K562 (cell line): Measurements from ENCODE around the gene CKAP5. TPM values are rescaled to one million over a fixed set of nuclear protein-coding genes. Genes with fewer than 3 reads are reported as not detected.

Experiments used
- CBX3 ChIP-seq, 2 experiments: IDR thresholded peaks; 1 replicate in 1 of 2; 2 replicates in 1 of 2; pipeline ENCODE4 v1.6.1; 2012; ENCODE audit warnings: inconsistent platforms in 2 of 2, low read length in 2 of 2, borderline replicate concordance in 1 of 2, control low read depth in 1 of 2
- FOXA3 ChIP-seq, 2 experiments: fragments of 450-650 bp in 1 of 2; sonication (generic) in 1 of 2; formaldehyde crosslinking; IDR thresholded peaks in 1 of 2; conservative IDR thresholded peaks in 1 of 2; 2 replicates each; pipeline versions ENCODE4 v1.4.0 to v1.8.0; 2020 to 2022; ENCODE audit warnings: mild to moderate bottlenecking in 2 of 2, missing genetic modification reagents in 1 of 2
- GTF2F1 ChIP-seq: IDR thresholded peaks from 2 replicates; pipeline ENCODE4 v1.6.1; 2011; ENCODE audit warnings: low read depth, low read length, improper control_type of control experiment
- HDAC1 ChIP-seq, 2 experiments: fragments of 450-650 bp; IDR thresholded peaks; 2 replicates each; pipeline ENCODE4 v1.6.1; 2016 to 2017; ENCODE audit warnings: inconsistent platforms in 1 of 2, mild to moderate bottlenecking in 1 of 2, moderate library complexity in 1 of 2
- HMG20A ChIP-seq: fragments of 450-650 bp; formaldehyde crosslinking; conservative IDR thresholded peaks from 2 replicates; pipeline ENCODE4 v1.4.0; 2020; ENCODE audit warnings: mild to moderate bottlenecking, mixed read lengths
- JUNB ChIP-seq: fragments of 450-650 bp; formaldehyde crosslinking; conservative IDR thresholded peaks from 2 replicates; pipeline ENCODE4 v1.4.0; 2020; ENCODE audit warnings: mild to moderate bottlenecking
- RB1 ChIP-seq: fragments of 450-650 bp; IDR thresholded peaks from 2 replicates; pipeline ENCODE4 v1.6.1; 2017; ENCODE audit warnings: low read depth, mild to moderate bottlenecking
- SETDB1 ChIP-seq: IDR thresholded peaks from one replicate; pipeline ENCODE4 v1.6.1; 2012; ENCODE audit warnings: low read length, control low read depth, inconsistent platforms
- ZNF134 ChIP-seq: fragments of 250-450 bp; sonication (Bioruptor Pico); conservative IDR thresholded peaks from 2 replicates; pipeline ENCODE4 v1.4.0; 2020
- polyA plus RNA-seq, 8 experiments: library from polyadenylated mRNA; depleted of rRNA in 4 of 8; stranded (reverse) in 5 of 8; unstranded in 3 of 8; fragments of >200 nt; fragmentation: Nextera tagmentation in 2 of 8; fragmentation: Illumina TruSeq in 1 of 8; extraction: Ambion mirVana in 2 of 8; extraction: Trizol in 1 of 8; gene quantifications; 2 replicates each; pipeline versions ENCODE4 v1.2.1 to v1.2.3, GENCODE V29; 2011 to 2014; ENCODE audit warnings: inconsistent platforms in 1 of 8, missing spikeins in 1 of 8
- total RNA-seq, 7 experiments: library from RNA; depleted of rRNA in 6 of 7; stranded (reverse); fragments of >200 nt in 6 of 7; fragmentation: Illumina TruSeq in 2 of 7; extraction: Trizol in 2 of 7; gene quantifications; 2 replicates each; pipeline versions ENCODE4 v1.2.1 to v1.2.3, GENCODE V29; 2011 to 2021; ENCODE audit warnings: low replicate concordance in 1 of 7
- TF ChIP-seq, protein P1 (sequence below): sonication (generic); formaldehyde crosslinking; IDR thresholded peaks from 2 replicates; pipeline ENCODE4 v1.8.0; 2023; ENCODE audit warnings: mild to moderate bottlenecking, missing genetic modification reagents
- TF ChIP-seq, protein P2 (sequence below): sonication (generic); formaldehyde crosslinking; IDR thresholded peaks from 2 replicates; pipeline ENCODE4 v1.8.0; 2022; ENCODE audit warnings: missing genetic modification reagents, mild to moderate bottlenecking, moderate library complexity, borderline replicate concordance
- TF ChIP-seq, protein P3 (sequence below): fragments of 450-650 bp; IDR thresholded peaks from 2 replicates; pipeline ENCODE4 v1.7.0; 2016; ENCODE audit warnings: borderline replicate concordance
- TF ChIP-seq, protein P4 (sequence below): fragments of 250-450 bp; sonication (Bioruptor Pico); IDR thresholded peaks from 2 replicates; pipeline ENCODE4 v1.5.0; 2021; ENCODE audit warnings: mild to moderate bottlenecking, moderate library complexity
- TF ChIP-seq, protein P5 (sequence below): sonication (generic); formaldehyde crosslinking; IDR thresholded peaks from 2 replicates; pipeline ENCODE4 v1.8.0; 2022; ENCODE audit warnings: mild to moderate bottlenecking, missing genetic modification reagents, borderline replicate concordance

The CKAP5 gene
- total and polyA plus RNA-seq, 9 of the 15 experiments (the other 6 are each of a cell fraction or from before 2014, with no cell fraction given): 60.1 to 239 (median 139) TPM

DNA sequence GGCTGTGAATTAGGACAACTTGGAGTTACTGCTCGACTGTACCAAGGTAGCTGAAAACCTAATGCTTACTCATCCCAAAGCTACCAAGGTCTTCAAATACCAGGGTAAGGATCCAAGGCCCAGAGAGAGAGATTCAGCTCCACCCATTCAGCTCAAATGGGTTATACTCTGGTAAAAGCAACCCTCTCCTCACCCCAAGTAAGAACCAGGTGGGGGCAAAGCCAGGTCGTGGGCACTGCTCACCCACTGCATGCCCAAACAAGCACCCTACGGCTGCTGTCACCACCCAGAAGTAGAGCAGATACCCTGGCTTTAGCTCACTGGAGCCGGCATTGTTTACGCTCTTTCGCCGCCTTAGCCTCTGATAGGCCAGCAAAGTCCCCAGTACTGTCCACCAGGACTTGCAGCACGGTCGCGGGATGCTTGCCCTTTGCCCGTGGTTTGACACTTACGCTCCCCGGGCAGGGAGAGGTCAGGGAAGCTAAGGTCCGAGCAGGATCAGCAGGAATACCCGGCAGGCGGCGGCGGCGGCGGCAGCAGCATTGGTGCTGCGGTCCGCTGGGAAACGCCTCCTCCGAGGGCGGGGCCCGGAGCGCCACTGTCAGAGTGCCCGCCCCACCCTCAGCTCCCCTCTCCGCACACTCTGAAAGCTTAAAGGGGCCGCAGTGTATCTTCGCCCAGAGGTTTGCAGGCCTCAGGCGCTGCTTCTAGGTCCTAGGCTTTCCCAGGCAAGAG is 19.6 kb downstream of the CKAP5 start (continued):
- TF ChIP-seq HDAC1 (IDR thresholded peaks at IDR 0.05) (peak in 1 of 2 experiments; percentile 61; a peak in 2 of 4 replicates), CBX3 (IDR thresholded peaks at IDR 0.05; ENCODE audit: borderline replicate concordance in 1 of 2, low read length in 2 of 2) (no peak), ZNF134 (CRISPR knock-in tag) (no peak), GTF2F1 (no peak), RB1 (peak; percentile 50; the same call in 1 of the 2 replicates), JUNB (CRISPR knock-in tag) (no peak), FOXA3 (CRISPR knock-in tag; conservative IDR thresholded peaks at IDR 0.05 in 1 of 2, IDR thresholded peaks at IDR 0.05 in 1 of 2) (no peak), HMG20A (CRISPR knock-in tag) (no peak), SETDB1 (no peak)
- TF ChIP-seq, protein P1, sequence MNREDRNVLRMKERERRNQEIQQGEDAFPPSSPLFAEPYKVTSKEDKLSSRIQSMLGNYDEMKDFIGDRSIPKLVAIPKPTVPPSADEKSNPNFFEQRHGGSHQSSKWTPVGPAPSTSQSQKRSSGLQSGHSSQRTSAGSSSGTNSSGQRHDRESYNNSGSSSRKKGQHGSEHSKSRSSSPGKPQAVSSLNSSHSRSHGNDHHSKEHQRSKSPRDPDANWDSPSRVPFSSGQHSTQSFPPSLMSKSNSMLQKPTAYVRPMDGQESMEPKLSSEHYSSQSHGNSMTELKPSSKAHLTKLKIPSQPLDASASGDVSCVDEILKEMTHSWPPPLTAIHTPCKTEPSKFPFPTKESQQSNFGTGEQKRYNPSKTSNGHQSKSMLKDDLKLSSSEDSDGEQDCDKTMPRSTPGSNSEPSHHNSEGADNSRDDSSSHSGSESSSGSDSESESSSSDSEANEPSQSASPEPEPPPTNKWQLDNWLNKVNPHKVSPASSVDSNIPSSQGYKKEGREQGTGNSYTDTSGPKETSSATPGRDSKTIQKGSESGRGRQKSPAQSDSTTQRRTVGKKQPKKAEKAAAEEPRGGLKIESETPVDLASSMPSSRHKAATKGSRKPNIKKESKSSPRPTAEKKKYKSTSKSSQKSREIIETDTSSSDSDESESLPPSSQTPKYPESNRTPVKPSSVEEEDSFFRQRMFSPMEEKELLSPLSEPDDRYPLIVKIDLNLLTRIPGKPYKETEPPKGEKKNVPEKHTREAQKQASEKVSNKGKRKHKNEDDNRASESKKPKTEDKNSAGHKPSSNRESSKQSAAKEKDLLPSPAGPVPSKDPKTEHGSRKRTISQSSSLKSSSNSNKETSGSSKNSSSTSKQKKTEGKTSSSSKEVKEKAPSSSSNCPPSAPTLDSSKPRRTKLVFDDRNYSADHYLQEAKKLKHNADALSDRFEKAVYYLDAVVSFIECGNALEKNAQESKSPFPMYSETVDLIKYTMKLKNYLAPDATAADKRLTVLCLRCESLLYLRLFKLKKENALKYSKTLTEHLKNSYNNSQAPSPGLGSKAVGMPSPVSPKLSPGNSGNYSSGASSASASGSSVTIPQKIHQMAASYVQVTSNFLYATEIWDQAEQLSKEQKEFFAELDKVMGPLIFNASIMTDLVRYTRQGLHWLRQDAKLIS (CRISPR knock-in tag): no peak
- TF ChIP-seq, protein P2, sequence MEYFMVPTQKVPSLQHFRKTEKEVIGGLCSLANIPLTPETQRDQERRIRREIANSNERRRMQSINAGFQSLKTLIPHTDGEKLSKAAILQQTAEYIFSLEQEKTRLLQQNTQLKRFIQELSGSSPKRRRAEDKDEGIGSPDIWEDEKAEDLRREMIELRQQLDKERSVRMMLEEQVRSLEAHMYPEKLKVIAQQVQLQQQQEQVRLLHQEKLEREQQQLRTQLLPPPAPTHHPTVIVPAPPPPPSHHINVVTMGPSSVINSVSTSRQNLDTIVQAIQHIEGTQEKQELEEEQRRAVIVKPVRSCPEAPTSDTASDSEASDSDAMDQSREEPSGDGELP (CRISPR knock-in tag): peak; percentile 49; the same call in 1 of the 2 replicates
- TF ChIP-seq, protein P3, sequence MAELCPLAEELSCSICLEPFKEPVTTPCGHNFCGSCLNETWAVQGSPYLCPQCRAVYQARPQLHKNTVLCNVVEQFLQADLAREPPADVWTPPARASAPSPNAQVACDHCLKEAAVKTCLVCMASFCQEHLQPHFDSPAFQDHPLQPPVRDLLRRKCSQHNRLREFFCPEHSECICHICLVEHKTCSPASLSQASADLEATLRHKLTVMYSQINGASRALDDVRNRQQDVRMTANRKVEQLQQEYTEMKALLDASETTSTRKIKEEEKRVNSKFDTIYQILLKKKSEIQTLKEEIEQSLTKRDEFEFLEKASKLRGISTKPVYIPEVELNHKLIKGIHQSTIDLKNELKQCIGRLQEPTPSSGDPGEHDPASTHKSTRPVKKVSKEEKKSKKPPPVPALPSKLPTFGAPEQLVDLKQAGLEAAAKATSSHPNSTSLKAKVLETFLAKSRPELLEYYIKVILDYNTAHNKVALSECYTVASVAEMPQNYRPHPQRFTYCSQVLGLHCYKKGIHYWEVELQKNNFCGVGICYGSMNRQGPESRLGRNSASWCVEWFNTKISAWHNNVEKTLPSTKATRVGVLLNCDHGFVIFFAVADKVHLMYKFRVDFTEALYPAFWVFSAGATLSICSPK: no peak
- TF ChIP-seq, protein P4, sequence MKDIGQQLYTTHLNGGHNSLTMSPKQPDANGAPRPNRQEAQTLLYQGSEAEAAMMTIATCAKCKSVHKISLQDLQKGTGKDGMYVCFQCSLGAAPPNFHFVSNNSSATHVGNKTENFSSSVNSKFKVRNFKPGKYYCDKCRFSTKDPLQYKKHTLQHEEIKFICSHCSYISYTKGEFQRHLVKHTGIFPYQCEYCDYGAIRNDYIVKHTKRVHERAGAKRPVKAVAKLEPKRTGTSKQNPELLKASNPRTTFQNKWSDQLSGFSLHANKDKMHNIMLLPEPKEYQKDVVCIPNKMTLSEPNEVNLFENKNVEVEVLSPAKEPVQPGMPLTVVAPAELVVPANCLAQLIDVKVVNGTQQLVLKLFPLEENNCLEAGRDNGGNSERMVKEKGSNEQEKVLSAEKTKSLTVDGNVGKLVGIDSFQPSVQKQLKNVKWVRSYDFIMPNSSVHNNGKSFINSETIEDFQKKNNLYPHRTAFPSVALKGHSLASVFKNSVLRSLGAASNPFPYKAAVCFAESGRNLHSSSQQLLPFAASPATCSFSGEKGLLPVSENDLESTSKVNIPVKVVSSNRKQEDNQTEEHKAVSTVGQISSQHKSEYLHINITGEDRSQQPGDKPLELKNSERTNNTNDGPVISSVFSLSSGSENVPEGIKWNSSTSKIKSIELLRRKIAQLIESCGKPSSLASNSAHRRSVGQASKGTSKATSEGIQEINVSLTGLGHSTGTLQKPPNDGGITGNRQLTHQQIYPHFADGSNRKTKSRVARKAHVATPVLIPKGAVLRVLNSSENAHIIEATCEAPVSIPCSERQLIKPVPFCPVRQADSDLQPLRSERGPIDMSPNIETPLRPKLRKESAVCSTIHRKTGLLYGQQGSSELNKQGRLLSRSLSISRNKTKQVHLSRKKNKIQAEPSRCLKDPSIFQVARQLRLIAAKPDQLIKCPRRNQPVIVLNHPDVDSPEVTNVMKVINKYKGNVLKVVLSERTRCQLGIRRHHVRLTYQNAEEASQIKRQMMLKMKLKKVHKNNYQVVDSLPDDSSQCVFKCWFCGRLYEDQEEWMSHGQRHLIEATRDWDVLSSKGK: no peak
- TF ChIP-seq, protein P5, sequence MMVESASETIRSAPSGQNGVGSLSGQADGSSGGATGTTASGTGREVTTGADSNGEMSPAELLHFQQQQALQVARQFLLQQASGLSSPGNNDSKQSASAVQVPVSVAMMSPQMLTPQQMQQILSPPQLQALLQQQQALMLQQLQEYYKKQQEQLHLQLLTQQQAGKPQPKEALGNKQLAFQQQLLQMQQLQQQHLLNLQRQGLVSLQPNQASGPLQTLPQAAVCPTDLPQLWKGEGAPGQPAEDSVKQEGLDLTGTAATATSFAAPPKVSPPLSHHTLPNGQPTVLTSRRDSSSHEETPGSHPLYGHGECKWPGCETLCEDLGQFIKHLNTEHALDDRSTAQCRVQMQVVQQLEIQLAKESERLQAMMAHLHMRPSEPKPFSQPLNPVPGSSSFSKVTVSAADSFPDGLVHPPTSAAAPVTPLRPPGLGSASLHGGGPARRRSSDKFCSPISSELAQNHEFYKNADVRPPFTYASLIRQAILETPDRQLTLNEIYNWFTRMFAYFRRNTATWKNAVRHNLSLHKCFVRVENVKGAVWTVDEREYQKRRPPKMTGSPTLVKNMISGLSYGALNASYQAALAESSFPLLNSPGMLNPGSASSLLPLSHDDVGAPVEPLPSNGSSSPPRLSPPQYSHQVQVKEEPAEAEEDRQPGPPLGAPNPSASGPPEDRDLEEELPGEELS (CRISPR knock-in tag): no peak
